ENCODE results near the gene PCDH17. TPM values are rescaled to one million over a fixed set of nuclear protein-coding genes. Genes with fewer than 3 reads are reported as not detected.
A peak's percentile ranks its signal among the peaks of the same experiment; 100 is the strongest.

PCDH17 gene, protein sequence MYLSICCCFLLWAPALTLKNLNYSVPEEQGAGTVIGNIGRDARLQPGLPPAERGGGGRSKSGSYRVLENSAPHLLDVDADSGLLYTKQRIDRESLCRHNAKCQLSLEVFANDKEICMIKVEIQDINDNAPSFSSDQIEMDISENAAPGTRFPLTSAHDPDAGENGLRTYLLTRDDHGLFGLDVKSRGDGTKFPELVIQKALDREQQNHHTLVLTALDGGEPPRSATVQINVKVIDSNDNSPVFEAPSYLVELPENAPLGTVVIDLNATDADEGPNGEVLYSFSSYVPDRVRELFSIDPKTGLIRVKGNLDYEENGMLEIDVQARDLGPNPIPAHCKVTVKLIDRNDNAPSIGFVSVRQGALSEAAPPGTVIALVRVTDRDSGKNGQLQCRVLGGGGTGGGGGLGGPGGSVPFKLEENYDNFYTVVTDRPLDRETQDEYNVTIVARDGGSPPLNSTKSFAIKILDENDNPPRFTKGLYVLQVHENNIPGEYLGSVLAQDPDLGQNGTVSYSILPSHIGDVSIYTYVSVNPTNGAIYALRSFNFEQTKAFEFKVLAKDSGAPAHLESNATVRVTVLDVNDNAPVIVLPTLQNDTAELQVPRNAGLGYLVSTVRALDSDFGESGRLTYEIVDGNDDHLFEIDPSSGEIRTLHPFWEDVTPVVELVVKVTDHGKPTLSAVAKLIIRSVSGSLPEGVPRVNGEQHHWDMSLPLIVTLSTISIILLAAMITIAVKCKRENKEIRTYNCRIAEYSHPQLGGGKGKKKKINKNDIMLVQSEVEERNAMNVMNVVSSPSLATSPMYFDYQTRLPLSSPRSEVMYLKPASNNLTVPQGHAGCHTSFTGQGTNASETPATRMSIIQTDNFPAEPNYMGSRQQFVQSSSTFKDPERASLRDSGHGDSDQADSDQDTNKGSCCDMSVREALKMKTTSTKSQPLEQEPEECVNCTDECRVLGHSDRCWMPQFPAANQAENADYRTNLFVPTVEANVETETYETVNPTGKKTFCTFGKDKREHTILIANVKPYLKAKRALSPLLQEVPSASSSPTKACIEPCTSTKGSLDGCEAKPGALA (N-terminal part only)
- 10 to 100 TPM; 27.2 to 27.9 TPM for total RNA-seq
- 21.3 TPM for polyA plus RNA-seq (ENCODE audit: insufficient read depth, low read depth, low replicate concordance)
- long read RNA-seq, donor 1, full-length matches to known transcripts, result 1 of 1 reads
- long read RNA-seq, donor 1, partial matches to known transcripts, result 0 of 1 reads
- long read RNA-seq, donor 1, other reads (novel, unspliced or antisense), result 0 of 1 reads
- long read RNA-seq, donor 2, full-length matches to known transcripts, result 2 of 2 reads
- long read RNA-seq, donor 2, partial matches to known transcripts, result 0 of 2 reads
- long read RNA-seq, donor 2, other reads (novel, unspliced or antisense), result 0 of 2 reads

- intact Hi-C loops (cut with DNase I; ENCODE audit: low total_unique reads), result no loop called here
- peak; percentile 63 for DNase-seq
- no peak for TF ChIP-seq CTCF (IDR thresholded peaks at IDR 0.05)
- no peak for TF ChIP-seq POLR2A (IDR thresholded peaks at IDR 0.05)
- Histone ChIP-seq H3K27me3 (no peaks in the 10 kb centered on the region), H3K36me3 (ENCODE audit: low read depth, missing control alignments) (no peaks in the 10 kb centered on the region), H3K4me1 (peaks cover 10% of the 10 kb centered on the region), H3K27ac (peak within 1 kb of the TSS in 1 of 2 donors; percentile 28), H3K4me3 (peak within 1 kb of the TSS; percentile 53 to 60), H3K9me3 (no peaks in the 10 kb centered on the region)
- WGBS, 2 donors, result 1 to 2% methylated on average over 31 to 33 of the region's 33 CpGs
Measured at GRCh38 chr13:57631596-57632275, at the start of gene PCDH17. Gene PCDH17 (plus strand): TSS chr13:57631744. CDS start chr13:57632547, 803 bp downstream.

DNA sequence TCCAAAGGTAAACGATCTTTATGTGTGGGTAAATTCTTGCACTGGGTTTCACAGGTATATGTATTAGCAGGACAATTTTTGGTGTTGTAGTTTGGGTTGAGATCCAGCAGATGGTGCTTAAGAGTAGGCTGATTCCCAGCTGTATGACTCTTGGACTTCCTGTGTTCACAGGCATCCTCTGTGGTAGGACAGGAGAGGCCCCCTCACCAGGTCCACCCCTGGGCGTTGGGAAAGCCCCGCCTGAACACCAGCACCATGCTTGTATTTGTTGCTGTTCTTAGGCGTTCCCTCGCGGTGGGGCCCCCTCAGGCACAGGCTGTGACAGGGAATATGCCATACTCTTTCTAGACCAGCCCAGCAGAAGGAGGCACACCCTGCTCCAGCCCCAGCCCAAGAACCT, 49.5 kb upstream of the PCDH17 start:
- no peaks in the 10 kb centered on the region for H3K9me3 ChIP-seq
- DNase-seq, result no peak
- no peak overlapping the region for H3K4me3 ChIP-seq
- no peaks in the 10 kb centered on the region for H3K27me3 ChIP-seq
- intact Hi-C loops (cut with DNase I; ENCODE audit: low total_unique reads), result no loop called here
- no peaks in the 10 kb centered on the region for H3K4me1 ChIP-seq
- TF ChIP-seq CTCF (IDR thresholded peaks at IDR 0.05) (no peak), POLR2A (IDR thresholded peaks at IDR 0.05) (no peak)
- 85 to 88% methylated on average over 6 of the region's 6 CpGs for WGBS, 2 donors
- H3K36me3 ChIP-seq (ENCODE audit: low read depth, missing control alignments), result no peaks in the 10 kb centered on the region
- H3K27ac ChIP-seq, result no peak overlapping the region

DNA sequence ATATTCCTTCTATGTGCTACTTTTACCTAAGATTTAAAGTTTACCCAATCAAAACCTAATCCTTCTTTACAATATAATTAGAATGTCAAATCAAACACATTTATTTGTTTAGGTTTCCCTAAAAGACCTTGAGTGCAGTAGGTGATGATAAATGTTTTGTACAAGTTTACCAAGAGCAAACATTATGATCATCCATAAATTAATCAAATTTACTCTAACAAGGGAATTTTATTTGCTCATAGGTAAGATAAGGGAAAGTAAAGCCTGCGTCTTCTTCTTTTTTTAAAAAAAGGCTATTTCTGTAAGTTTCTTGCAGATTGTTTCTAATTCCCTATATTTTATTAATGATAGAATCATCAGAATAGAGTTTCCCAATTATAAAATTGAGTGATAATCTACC, 48.0 kb upstream of the PCDH17 start:
- whole genome bisulfite sequencing, 2 donors, result 69 to 88% methylated on average over 1 of the region's 1 CpG
- H3K4me1 ChIP-seq, result no peaks in the 10 kb centered on the region
- intact Hi-C loops (cut with DNase I; ENCODE audit: low total_unique reads), result no loop called here
- no peak overlapping the region for H3K27ac ChIP-seq
- DNase-seq, result no peak
- no peaks in the 10 kb centered on the region for H3K36me3 ChIP-seq (ENCODE audit: low read depth, missing control alignments)
- H3K4me3 ChIP-seq, result no peak overlapping the region
- TF ChIP-seq CTCF (IDR thresholded peaks at IDR 0.05) (no peak), POLR2A (IDR thresholded peaks at IDR 0.05) (no peak)
- no peaks in the 10 kb centered on the region for H3K9me3 ChIP-seq
- no peaks in the 10 kb centered on the region for H3K27me3 ChIP-seq

DNA sequence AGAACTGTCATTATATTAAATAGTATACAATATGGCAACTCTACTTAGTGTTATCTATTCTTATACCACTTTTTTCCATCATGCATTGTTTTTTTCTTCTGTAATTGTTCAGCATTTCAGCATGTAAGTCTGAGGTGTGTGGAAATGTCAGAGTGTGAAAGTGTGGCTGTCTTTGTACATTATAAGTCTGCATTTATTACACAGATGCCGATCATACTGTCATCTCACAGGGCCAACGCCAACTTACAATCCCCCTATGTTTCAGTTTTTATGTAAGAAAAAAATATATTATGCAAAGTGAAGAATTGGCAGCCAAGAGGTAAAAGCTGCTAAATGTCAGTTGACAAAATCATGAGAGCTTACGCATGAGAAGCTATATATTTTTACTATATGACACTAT, 42.9 kb upstream of the PCDH17 start:
- H3K36me3 ChIP-seq (ENCODE audit: low read depth, missing control alignments), result no peaks in the 10 kb centered on the region
- TF ChIP-seq CTCF (IDR thresholded peaks at IDR 0.05) (no peak), POLR2A (IDR thresholded peaks at IDR 0.05) (no peak)
- no peak overlapping the region for H3K4me3 ChIP-seq
- H3K4me1 ChIP-seq, result no peaks in the 10 kb centered on the region
- 94 to 95% methylated on average over 3 of the region's 3 CpGs for WGBS, 2 donors
- DNase-seq, result no peak
- H3K27ac ChIP-seq, result no peak overlapping the region
- no peaks in the 10 kb centered on the region for H3K27me3 ChIP-seq
- H3K9me3 ChIP-seq, result no peaks in the 10 kb centered on the region
- intact Hi-C loops (cut with DNase I; ENCODE audit: low total_unique reads), result no loop called here
